OCI-LY7 (cell line): Measurements from ENCODE around the gene TLE6.

Source experiments
- EZH2phosphoT487 ChIP-seq: fragments of 200-600 bp; sonication (generic); IDR thresholded peaks from 2 replicates; pipeline ENCODE4 v1.6.1; 2018; ENCODE audit warnings: low read depth, borderline replicate concordance, mild to moderate bottlenecking, mixed run types, antibody characterized with exemption, low read length, moderate library complexity, mixed read lengths
- TF ChIP-seq, protein P1 (sequence below): fragments of 200-600 bp; sonication (generic); conservative IDR thresholded peaks from 2 replicates; pipeline ENCODE4 v1.5.1; 2014; ENCODE audit warnings: mild to moderate bottlenecking, antibody characterized with exemption, low read length, moderate library complexity, mixed read lengths

DNA sequence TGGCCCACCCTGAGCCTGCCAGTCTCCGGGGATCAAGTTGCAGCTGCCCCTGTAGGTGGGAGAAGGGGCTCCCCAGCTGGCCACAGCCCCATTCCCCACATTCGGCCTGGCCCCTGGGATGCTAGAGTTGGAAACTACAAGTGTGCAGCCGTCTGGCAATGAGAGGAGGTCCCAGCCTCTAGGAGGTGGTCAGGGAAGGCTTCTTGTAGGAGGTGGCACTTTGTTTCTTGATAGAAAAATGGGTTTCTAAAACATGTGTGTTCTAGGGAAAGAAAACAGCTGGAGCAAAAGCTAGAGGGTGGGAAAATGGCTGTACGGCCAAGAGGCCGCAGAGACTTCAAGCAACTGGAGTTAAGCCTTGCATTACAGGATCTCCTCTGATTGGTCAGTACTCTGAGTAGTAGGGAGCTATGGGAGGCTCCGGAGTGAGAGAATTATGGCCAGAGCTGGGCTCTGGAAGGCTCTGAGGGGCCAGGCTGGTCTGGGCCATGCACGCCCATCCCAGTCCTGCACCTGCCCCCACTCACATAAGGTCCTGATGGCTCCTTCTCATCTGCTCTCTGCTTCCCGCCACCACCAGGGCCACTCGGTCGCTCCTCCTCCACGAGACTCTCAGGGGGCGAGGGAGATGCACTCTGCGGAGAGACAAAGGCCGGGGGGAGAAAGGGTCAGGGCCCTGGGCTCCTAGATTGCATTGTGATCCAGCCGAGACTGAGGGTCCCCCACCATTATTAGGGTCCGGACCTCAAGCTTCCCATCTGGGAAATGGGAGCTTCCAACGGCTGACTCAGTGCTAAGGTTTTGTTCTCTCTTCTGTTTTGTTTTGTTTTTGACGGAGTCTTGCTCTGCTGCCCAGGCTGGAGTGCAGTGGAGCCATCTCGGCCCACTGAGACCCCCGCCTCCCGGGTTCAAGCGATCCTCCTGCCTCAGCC, 38.0 kb downstream of the TLE6 start:
- TF ChIP-seq, protein P1, sequence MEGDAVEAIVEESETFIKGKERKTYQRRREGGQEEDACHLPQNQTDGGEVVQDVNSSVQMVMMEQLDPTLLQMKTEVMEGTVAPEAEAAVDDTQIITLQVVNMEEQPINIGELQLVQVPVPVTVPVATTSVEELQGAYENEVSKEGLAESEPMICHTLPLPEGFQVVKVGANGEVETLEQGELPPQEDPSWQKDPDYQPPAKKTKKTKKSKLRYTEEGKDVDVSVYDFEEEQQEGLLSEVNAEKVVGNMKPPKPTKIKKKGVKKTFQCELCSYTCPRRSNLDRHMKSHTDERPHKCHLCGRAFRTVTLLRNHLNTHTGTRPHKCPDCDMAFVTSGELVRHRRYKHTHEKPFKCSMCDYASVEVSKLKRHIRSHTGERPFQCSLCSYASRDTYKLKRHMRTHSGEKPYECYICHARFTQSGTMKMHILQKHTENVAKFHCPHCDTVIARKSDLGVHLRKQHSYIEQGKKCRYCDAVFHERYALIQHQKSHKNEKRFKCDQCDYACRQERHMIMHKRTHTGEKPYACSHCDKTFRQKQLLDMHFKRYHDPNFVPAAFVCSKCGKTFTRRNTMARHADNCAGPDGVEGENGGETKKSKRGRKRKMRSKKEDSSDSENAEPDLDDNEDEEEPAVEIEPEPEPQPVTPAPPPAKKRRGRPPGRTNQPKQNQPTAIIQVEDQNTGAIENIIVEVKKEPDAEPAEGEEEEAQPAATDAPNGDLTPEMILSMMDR = no peak
- no peak for TF ChIP-seq EZH2phosphoT487
